HL-60 (cell line): Measurements from ENCODE around the gene SIPA1L3.

Experiments used
- DNase-seq, 2 experiments: peaks; one replicate each; pipeline ENCODE4 v3.0.0-alpha.2; 2010 to 2020; ENCODE audit warnings: low read depth in 1 of 2, low spot score in 1 of 2
- H3K27ac ChIP-seq: fragments of 250-450 bp; sonication (Bioruptor Pico); replicated peaks from 2 replicates; pipeline ENCODE4 v1.5.1; 2020; ENCODE audit warnings: mild to moderate bottlenecking, moderate library complexity
- H3K27me3 ChIP-seq: fragments of 250-450 bp; sonication (Bioruptor Pico); 2 replicates; pipeline ENCODE4 v1.5.1; 2021; ENCODE audit warnings: mild to moderate bottlenecking, moderate library complexity; ENCODE audit not compliant: insufficient read depth, poor library complexity, severe bottlenecking
- H3K4me3 ChIP-seq: replicated peaks from 2 replicates; pipeline ENCODE4 v1.5.1; 2011; ENCODE audit warnings: mild to moderate bottlenecking, control low read depth, low read length; ENCODE audit not compliant: insufficient read depth
- GABPA ChIP-seq: IDR thresholded peaks from 2 replicates; pipeline ENCODE4 v1.6.1; 2012; ENCODE audit warnings: low read depth
- POLR2AphosphoS5 ChIP-seq: IDR thresholded peaks from 2 replicates; pipeline ENCODE4 v1.6.1; 2012; ENCODE audit warnings: low read depth
- SPI1 ChIP-seq: IDR thresholded peaks from 2 replicates; pipeline ENCODE4 v1.6.1; 2012; ENCODE audit warnings: low read depth, mild to moderate bottlenecking, borderline replicate concordance
- TF ChIP-seq, protein P1 (sequence below): IDR thresholded peaks from 2 replicates; pipeline ENCODE4 v1.6.1; 2012; ENCODE audit warnings: low read depth; ENCODE audit not compliant: insufficient replicate concordance
- TF ChIP-seq, protein P2 (sequence below): IDR thresholded peaks from one replicate; pipeline ENCODE4 v1.5.1; 2011; ENCODE audit warnings: low read length, control low read depth, inconsistent platforms; ENCODE audit not compliant: insufficient read depth

The SIPA1L3 gene

DNA sequence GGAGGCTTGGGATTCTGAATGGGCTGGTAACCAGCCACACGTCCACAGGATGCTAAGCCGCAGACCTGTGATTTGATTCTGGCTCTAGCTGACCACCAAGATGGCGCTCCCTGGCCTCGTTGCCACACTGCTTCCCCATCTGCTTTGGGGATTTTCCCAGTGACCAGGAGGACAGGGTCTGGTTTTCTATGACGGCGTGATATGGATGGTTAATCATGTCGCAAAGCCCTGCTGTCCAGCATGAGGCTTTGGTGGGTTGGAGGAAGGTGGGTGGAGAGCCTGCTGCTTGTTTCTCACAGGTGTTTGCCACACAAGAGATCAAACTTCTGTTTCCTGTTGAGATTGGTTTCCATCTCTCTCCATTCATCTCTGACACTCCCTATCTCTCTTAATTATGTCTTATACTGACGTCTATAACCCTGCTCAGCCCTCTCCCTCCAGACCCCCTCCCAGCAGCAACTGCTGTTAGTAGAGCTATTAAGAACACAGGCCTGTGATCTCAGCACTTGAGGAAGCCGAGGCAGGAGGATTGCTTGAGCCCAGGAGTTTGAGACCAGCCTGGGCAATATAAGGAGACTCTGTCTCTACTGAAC is 102.7 kb downstream of the SIPA1L3 start:
- TF ChIP-seq, protein P1, sequence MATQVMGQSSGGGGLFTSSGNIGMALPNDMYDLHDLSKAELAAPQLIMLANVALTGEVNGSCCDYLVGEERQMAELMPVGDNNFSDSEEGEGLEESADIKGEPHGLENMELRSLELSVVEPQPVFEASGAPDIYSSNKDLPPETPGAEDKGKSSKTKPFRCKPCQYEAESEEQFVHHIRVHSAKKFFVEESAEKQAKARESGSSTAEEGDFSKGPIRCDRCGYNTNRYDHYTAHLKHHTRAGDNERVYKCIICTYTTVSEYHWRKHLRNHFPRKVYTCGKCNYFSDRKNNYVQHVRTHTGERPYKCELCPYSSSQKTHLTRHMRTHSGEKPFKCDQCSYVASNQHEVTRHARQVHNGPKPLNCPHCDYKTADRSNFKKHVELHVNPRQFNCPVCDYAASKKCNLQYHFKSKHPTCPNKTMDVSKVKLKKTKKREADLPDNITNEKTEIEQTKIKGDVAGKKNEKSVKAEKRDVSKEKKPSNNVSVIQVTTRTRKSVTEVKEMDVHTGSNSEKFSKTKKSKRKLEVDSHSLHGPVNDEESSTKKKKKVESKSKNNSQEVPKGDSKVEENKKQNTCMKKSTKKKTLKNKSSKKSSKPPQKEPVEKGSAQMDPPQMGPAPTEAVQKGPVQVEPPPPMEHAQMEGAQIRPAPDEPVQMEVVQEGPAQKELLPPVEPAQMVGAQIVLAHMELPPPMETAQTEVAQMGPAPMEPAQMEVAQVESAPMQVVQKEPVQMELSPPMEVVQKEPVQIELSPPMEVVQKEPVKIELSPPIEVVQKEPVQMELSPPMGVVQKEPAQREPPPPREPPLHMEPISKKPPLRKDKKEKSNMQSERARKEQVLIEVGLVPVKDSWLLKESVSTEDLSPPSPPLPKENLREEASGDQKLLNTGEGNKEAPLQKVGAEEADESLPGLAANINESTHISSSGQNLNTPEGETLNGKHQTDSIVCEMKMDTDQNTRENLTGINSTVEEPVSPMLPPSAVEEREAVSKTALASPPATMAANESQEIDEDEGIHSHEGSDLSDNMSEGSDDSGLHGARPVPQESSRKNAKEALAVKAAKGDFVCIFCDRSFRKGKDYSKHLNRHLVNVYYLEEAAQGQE: no peak
- TF ChIP-seq, protein P2, sequence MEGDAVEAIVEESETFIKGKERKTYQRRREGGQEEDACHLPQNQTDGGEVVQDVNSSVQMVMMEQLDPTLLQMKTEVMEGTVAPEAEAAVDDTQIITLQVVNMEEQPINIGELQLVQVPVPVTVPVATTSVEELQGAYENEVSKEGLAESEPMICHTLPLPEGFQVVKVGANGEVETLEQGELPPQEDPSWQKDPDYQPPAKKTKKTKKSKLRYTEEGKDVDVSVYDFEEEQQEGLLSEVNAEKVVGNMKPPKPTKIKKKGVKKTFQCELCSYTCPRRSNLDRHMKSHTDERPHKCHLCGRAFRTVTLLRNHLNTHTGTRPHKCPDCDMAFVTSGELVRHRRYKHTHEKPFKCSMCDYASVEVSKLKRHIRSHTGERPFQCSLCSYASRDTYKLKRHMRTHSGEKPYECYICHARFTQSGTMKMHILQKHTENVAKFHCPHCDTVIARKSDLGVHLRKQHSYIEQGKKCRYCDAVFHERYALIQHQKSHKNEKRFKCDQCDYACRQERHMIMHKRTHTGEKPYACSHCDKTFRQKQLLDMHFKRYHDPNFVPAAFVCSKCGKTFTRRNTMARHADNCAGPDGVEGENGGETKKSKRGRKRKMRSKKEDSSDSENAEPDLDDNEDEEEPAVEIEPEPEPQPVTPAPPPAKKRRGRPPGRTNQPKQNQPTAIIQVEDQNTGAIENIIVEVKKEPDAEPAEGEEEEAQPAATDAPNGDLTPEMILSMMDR: no peak
- TF ChIP-seq SPI1: no peak
- no peak for TF ChIP-seq POLR2AphosphoS5
- no peak for TF ChIP-seq GABPA
- Histone ChIP-seq H3K27ac (no peak overlapping the region), H3K4me3 (no peak overlapping the region), H3K27me3 (no peaks in the 10 kb centered on the region)
- DNase-seq: no peak

DNA sequence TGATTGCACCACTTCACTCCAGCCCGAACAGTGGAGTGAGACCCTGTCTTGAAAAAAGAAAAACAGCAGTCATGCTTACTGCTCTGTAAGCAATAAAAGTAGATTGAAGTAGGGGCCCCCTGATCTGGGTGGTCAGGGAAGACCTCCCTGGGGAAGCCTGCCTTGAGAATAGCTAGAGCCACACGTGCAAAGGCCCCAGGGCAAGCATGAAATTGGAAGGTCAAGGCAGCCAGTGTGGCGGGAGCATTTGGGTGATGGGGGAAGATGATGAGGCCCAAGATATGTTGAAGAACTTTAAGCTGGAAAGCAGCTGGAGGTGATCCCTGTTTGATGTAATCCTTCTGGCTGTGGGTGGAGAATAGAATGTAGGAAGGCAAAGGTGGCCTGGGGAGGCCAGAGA is 104.4 kb downstream of the SIPA1L3 start:
- no peak overlapping the region for H3K4me3 ChIP-seq
- no peak overlapping the region for H3K27ac ChIP-seq
- DNase-seq: no peak
- TF ChIP-seq, protein P1: no peak
- TF ChIP-seq, protein P2: no peak
- no peak for TF ChIP-seq POLR2AphosphoS5
- no peak for TF ChIP-seq SPI1
- TF ChIP-seq GABPA: no peak
- H3K27me3 ChIP-seq: no peaks in the 10 kb centered on the region

DNA sequence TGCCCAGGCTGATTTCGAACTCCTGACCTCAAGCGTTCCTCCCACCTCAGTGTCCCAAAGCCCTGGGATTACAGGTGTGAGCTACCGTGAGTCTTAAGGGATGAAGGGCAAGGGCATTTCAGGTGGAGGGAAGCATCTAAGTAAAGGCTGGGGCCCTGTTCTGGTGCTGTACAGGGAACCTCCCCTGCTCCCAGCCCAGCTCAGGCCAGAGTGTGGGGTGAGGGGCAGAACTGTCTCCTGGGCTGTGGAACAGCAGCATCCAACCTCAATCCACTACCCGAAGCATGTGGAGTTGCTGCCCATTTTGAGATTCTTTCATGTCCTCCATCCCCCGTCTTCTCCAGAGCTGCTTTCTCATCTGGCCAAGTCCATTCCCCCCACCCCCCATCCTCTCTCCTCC is 105.3 kb downstream of the SIPA1L3 start:
- no peaks in the 10 kb centered on the region for H3K27me3 ChIP-seq
- DNase-seq: no peak
- H3K4me3 ChIP-seq: no peak overlapping the region
- TF ChIP-seq, protein P2: no peak
- TF ChIP-seq, protein P1: no peak
- TF ChIP-seq POLR2AphosphoS5 (no peak), SPI1 (no peak), GABPA (no peak)
- H3K27ac ChIP-seq: no peak overlapping the region
